HG03108 (cell line): Measurements from ENCODE around the gene ADGRF4.

ENCODE experiments used
- ATAC-seq: cut with Tn5 transposase; IDR thresholded peaks from one replicate; pipeline ENCODE4 v1.9.1; 2021; ENCODE audit warnings: moderate library complexity; ENCODE audit not compliant: unreplicated experiment

Gene ADGRF4, protein sequence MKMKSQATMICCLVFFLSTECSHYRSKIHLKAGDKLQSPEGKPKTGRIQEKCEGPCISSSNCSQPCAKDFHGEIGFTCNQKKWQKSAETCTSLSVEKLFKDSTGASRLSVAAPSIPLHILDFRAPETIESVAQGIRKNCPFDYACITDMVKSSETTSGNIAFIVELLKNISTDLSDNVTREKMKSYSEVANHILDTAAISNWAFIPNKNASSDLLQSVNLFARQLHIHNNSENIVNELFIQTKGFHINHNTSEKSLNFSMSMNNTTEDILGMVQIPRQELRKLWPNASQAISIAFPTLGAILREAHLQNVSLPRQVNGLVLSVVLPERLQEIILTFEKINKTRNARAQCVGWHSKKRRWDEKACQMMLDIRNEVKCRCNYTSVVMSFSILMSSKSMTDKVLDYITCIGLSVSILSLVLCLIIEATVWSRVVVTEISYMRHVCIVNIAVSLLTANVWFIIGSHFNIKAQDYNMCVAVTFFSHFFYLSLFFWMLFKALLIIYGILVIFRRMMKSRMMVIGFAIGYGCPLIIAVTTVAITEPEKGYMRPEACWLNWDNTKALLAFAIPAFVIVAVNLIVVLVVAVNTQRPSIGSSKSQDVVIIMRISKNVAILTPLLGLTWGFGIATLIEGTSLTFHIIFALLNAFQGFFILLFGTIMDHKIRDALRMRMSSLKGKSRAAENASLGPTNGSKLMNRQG

DNA sequence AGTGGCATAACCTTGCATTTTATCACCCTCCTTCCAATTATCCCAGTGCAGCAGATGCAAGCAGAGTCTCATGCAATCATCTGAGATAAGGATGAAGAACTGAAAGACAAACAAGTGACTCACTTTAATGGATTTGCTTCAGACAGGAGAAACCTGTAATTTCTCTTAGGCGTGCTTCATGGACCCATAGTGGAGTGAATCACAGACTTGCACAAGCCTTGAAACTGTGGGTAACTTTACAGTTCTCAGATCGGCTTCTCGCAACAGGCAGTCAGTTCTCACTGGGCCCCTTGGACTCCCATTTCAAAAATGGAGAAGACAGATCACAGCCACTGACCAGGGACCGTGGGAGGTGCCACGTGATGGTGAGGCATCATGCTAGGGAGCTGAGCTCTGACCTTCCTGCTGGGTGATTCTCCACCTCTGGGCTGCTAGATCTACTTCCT lies at the start of gene ADGRF4:
TSS of gene ADGRF4 (plus strand) at position 239 of the 446 bp plus-strand sequence. CDS start 8,666 bp downstream, outside the sequence.
- no peak for ATAC-seq

DNA sequence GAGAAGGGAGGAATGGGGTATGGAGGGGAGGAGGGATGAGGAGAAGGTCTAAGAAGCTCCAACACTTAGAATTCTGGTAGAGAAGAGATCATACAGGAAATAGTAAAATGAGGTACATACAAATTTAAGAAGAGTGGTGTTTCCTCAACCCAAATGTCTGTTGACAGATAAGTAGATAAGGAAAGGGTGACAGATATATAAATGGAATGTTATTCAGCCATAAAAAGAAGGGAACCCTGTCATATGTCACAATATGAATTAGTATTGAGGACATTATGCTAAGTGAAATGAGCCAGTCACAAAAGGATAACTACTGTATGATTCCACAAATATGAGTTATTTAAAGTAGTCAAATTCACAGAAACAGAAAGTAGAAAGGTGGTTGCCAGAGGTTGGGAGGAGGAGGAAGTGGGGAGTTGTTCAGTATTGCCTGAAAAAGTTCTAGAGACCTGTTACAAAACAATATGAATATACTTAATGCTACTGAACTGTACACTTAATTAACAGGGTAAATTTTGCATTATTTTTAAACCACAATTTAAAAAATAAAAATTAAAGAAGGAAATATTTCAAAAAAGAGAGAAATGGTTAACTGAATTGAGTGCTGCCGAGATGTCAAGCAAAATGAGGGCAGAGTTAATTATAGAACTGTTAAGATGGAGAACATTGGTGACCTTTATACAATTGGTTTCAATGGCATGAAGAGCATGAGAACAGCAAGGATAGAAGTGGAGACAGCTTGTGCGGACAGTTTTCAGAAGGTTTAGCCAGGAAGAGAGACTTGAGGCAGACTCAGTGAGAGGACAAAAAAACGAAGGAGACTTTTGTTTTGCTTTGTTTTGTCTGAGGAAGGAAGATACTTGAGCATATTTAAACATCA lies 47.6 kb upstream of the ADGRF4 start:
- ATAC-seq, result no peak

- ATAC-seq, result no peak
Measured at GRCh38 chr6:47651505-47651944, 46.9 kb upstream of the ADGRF4 start.

DNA sequence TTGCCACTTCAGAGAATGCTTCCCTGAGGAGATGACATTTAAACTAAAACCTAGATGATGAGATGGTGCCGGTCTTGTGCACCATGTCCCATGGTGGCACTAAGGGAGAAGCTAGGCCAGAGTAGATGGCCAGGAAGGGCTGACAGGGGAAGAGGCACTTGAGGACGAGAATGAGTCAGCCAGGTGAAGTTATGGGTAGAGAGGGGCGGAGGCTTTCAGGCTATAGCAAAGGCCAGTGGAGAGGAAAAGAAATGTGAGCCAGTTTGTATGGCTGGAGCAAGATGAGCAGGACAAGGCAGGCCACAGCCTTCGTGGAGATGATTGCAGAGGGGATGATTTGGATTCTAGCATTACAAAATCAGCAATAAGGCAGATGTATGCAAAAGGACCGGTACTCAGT lies 44.7 kb upstream of the ADGRF4 start:
- ATAC-seq, result no peak

DNA sequence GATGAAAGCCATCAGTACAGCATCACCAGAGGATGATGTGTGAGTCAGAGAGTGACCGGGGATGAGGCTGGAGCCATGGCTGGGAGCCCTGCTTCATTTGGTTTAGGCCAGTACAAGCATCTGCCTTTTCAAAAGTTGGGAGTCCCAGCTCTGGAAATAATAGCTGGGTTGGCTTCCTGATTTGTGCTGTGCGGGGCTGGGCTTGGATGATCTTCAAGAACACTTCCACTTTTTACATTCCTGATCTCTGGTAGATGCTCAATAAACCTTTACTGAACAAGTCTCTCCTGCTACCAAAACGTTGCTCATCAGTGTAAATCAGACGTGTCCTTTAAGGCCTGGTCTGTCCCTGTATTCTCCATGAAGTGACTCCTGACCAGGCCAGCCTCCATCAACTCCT lies 44.1 kb upstream of the ADGRF4 start:
- ATAC-seq, result no peak

GRCh38 chr6:47655719-47656595 lies 42.4 kb upstream of the ADGRF4 start:
- ATAC-seq, result no peak

DNA sequence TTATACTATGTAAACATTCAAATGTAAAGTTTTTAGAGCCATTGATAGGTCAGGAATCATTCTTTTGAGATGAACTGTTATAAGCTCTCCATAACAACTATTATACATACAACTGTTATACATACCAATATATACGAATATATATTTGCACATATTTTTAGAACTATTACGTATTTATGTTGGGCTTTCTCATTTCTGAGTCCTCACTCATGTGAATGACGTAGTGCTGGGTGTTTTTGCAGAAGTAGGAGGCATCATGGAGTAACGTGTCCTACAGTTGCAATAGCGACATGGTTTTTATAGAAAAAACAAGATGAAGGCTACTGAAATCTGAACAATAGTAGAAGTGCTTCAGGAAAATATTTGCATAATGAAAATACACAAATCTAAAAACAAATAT lies 36.4 kb upstream of the ADGRF4 start:
- ATAC-seq, result no peak

GRCh38 chr6:47663462-47664216 lies 34.7 kb upstream of the ADGRF4 start:
- no peak for ATAC-seq

DNA sequence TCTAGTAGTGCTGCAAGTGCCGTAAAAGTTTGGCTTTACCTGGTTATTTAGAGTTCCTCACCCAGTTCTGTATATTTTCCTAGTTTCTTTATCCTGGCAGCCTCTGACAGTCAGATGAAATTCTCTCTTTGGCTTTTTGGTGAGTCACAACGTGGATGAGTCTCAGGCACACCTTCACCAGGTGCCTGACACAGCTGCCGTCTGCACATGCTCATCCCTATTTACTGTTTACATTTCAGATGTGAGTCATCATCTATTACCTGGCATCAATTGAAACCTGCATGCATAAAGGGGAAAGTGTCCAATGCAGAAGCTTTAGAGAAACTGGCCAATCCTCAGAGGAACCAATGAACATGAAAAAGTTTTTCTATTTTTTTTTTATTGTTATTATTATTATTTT lies 33.3 kb upstream of the ADGRF4 start:
- no peak for ATAC-seq

- no peak for ATAC-seq
Measured at GRCh38 chr6:47669684-47670513, 28.5 kb upstream of the ADGRF4 start.

DNA sequence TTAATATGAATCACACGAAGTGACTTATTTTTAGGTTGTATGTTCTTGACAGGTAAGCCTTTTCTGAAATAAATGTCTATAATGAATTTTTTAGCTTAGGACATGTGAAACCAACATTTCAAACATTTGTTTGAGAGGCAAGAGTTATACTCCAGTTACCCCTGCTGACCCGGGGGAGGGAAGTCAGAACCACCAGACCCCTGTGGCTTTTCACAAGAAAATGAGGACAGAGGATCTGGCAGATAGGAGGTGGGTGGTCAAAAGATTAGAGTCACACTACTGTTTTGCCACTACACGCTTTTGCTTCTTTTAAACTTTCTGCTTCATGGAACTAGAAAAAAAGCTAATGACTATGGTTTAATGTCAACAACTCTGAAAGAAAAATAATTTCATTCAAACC lies 27.5 kb upstream of the ADGRF4 start:
- no peak for ATAC-seq

DNA sequence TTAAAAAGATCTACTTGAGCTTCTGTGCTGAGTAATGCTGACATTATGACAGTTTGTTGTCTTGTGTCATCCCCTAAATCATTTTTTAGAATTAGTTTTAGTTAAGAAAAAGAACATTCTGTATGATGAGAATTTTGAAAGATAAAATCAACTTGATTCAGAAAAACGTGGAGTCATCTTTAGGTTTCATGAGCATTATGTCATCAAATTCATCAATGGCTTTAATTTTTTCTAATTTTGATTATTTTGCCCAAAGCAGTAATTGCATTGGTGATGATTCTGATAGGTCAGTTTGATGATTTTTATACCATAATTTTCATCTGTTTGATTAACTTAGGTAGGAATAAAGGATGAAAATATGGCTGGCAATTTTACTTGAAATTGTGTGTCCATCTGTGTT lies 26.6 kb upstream of the ADGRF4 start:
- no peak for ATAC-seq

DNA sequence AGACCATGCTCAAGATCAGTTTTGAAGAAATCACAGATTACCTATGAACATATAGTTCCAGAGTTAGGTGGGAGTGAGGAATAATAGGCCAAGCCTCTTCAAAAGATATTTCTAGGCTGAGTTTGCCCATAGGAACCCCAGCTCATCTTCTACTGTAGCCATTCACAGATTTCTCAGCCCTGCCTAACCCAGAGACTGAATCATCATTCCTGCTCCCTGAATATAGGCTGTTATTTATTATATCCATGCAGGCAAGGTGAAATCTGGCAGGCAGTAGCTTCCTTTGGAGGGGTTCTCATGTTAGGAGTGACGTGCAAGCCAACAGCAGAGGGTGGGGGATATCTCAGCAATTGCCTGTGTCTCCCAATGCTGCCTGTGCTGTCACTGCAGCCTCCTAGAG lies 25.6 kb upstream of the ADGRF4 start:
- ATAC-seq, result no peak

- ATAC-seq, result no peak
Measured at GRCh38 chr6:47674673-47675072, 23.7 kb upstream of the ADGRF4 start.

DNA sequence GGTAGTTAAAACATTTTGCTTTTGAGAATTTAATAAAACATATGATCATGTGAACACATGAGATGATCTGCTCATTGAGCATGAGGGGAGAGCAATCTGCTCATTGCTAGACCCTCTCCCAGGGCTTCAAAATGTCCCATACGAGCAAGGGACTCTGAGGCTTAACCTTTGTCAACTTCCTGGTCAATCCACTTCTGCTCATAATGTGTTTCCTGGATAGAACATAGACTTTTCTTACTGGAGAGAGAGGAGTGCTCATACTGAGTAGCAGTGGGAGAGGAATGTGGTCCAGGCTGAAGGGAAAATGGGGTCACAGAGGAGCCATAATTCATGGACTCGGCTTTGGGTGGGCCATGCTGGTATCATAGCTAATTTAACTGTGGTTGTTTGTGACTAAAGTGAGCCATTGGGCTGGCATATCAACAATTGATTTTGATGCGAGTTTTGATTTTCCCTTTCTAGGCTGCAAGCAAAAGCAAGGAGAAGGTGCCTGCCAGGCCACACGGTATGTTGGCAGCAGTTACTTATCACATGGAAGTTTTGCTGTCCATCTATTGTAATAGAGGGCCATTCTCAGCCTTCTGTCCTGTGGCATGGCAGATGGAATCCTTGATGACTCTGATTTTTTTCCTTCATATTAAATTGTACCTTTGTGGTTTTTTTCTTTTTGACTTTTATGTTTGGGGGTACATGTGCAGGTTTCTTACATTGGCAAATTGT lies 20.8 kb upstream of the ADGRF4 start:
- ATAC-seq, result no peak

- ATAC-seq, result no peak
Measured at GRCh38 chr6:47678739-47679138, 19.6 kb upstream of the ADGRF4 start.

- ATAC-seq, result no peak
Measured at GRCh38 chr6:47679322-47679906, 19.0 kb upstream of the ADGRF4 start.

DNA sequence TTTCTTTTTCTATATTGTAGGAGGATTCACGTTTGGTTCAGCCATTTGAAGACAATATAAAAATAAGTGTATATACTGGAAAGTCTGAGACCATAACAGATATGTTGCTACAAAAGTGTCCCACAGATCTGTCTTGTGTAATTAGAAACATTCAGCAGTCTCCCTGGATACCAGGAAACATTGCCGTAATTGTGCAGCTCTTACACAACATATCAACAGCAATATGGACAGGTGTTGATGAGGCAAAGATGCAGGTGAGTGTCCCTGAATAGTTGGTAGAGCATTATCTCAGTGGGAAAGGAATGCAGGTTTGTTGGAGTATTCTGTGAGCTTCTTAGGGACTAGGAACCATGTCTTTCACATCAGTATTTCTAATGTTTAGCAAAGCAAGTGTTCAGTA lies 18.3 kb upstream of the ADGRF4 start:
- ATAC-seq, result no peak
